A204.1 (cell line): ENCODE results near the gene CALD1.
"Not testable (repeated sequence)": the region's sequence is repeated elsewhere in the genome, so short reads cannot be mapped to it uniquely, and the experiment has no call there.

Experiments
- FAIRE-seq: peaks from 2 replicates; lab custom pipeline; 2012; peaks lifted over from hg19 to GRCh38; lab: Jason Lieb, UNC

Gene CALD1

GRCh38 chr7:134954197-134955082, 175.0 kb downstream of the CALD1 start:
- peak; percentile 99 for FAIRE-seq

GRCh38 chr7:134957005-134957404, 177.6 kb downstream of the CALD1 start:
- peak; percentile 23 for FAIRE-seq

- no peak for FAIRE-seq
Measured at GRCh38 chr7:134959810-134960209, 180.4 kb downstream of the CALD1 start.

GRCh38 chr7:134962270-134962780, 182.9 kb downstream of the CALD1 start:
- no peak for FAIRE-seq

- no peak for FAIRE-seq
Measured at GRCh38 chr7:134963036-134963435, 183.6 kb downstream of the CALD1 start.

- no peak for FAIRE-seq
Measured at GRCh38 chr7:134966691-134967090, 187.3 kb downstream of the CALD1 start.

GRCh38 chr7:134968110-134968509, 188.7 kb downstream of the CALD1 start:
- no peak for FAIRE-seq

- not testable (repeated sequence) for FAIRE-seq
Measured at GRCh38 chr7:134981645-134982044, 202.2 kb downstream of the CALD1 start.

GRCh38 chr7:134985894-134986362, 206.5 kb downstream of the CALD1 start:
- no peak for FAIRE-seq

- peak; percentile 94 for FAIRE-seq
Measured at GRCh38 chr7:134986363-134987251, 207.2 kb downstream of the CALD1 start, which contains the start of gene AGBL3. Gene AGBL3 (plus strand): TSS chr7:134986508. CDS start chr7:134987934, 1,426 bp downstream.

- FAIRE-seq, result no peak
Measured at GRCh38 chr7:134988161-134988560, 208.7 kb downstream of the CALD1 start.

GRCh38 chr7:134991469-134992339, 212.3 kb downstream of the CALD1 start:
- FAIRE-seq, result no peak

- no peak for FAIRE-seq
Measured at GRCh38 chr7:134992626-134993179, 213.3 kb downstream of the CALD1 start.

GRCh38 chr7:134993877-134994456, 214.5 kb downstream of the CALD1 start:
- no peak for FAIRE-seq

- no peak for FAIRE-seq
Measured at GRCh38 chr7:134995239-134996096, 216.0 kb downstream of the CALD1 start.

- no peak for FAIRE-seq
Measured at GRCh38 chr7:134996097-134996550, 216.7 kb downstream of the CALD1 start.

- no peak for FAIRE-seq
Measured at GRCh38 chr7:134997214-134997885, 217.9 kb downstream of the CALD1 start.

- FAIRE-seq, result no peak
Measured at GRCh38 chr7:134999136-134999535, 219.7 kb downstream of the CALD1 start.
